ENCODE results near the gene CKAP4.

Gene CKAP4

DNA sequence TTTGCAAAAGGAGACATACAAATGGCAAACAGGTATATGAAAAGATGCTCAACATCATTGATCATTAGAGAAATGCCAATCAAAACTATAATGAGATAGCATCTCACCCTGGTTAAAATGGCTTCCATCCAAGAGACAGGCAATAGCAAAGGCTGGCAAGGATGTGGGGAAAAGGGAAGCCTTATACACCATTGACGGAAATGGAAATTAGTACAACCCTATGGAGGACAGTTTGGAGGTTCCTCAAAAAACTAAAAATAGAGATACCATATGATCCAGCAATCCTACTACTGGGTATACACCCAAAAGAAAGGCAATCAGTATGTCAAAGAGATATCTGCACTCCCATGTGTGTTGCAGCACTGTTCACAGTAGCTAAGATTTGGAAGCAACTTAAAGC is 17.3 kb upstream of the CKAP4 start:
- no peak for DNase-seq
- H3K9me3 ChIP-seq (replicated peaks; ENCODE audit: insufficient read depth, low read length) = no peaks in the 10 kb centered on the region
- TF ChIP-seq EZH2phosphoT487 (IDR thresholded peaks at IDR 0.05; ENCODE audit: low read length) (no peak), CTCF (IDR thresholded peaks at IDR 0.05; ENCODE audit: low read length) (no peak), EZH2 (optimal IDR thresholded peaks at IDR 0.05; ENCODE audit: low read depth, low read length) (no peak)
- H3K27me3 ChIP-seq (replicated peaks; ENCODE audit: insufficient read depth, low read length) = no peaks in the 10 kb centered on the region
- no peak overlapping the region for H3K9ac ChIP-seq (ENCODE audit: low read length)
- no peak overlapping the region for H3K4me3 ChIP-seq (ENCODE audit: low read length)
- no peak overlapping the region for H2AFZ ChIP-seq (ENCODE audit: low read length)
- no peak overlapping the region for H3K4me2 ChIP-seq (ENCODE audit: low read depth, low read length)
- H3K79me2 ChIP-seq (ENCODE audit: low read length) = no peaks in the 10 kb centered on the region
- H3K27ac ChIP-seq (ENCODE audit: low read length) = no peak overlapping the region
- H3K4me1 ChIP-seq (ENCODE audit: low read length) = no peaks in the 10 kb centered on the region
- H3F3A ChIP-seq (ENCODE audit: insufficient read depth, low read length) = no peaks in the 10 kb centered on the region
- H3K9me2 ChIP-seq (replicated peaks; ENCODE audit: insufficient read depth, low read length) = no peaks in the 10 kb centered on the region
- H3K36me3 ChIP-seq (replicated peaks; ENCODE audit: insufficient read depth, low read length) = no peaks in the 10 kb centered on the region
- H4K20me1 ChIP-seq (ENCODE audit: insufficient read depth, low read length) = no peaks in the 10 kb centered on the region

- H3K4me3 ChIP-seq (ENCODE audit: low read length) = no peak overlapping the region
- no peaks in the 10 kb centered on the region for H3K36me3 ChIP-seq (replicated peaks; ENCODE audit: insufficient read depth, low read length)
- H3K4me2 ChIP-seq (ENCODE audit: low read depth, low read length) = no peak overlapping the region
- no peaks in the 10 kb centered on the region for H3K79me2 ChIP-seq (ENCODE audit: low read length)
- H3K4me1 ChIP-seq (ENCODE audit: low read length) = no peaks in the 10 kb centered on the region
- no peaks in the 10 kb centered on the region for H3F3A ChIP-seq (ENCODE audit: insufficient read depth, low read length)
- no peak for TF ChIP-seq EZH2phosphoT487 (IDR thresholded peaks at IDR 0.05; ENCODE audit: low read length)
- no peak for TF ChIP-seq EZH2 (optimal IDR thresholded peaks at IDR 0.05; ENCODE audit: low read depth, low read length)
- TF ChIP-seq CTCF (IDR thresholded peaks at IDR 0.05; ENCODE audit: low read length) = no peak
- DNase-seq = no peak
- no peaks in the 10 kb centered on the region for H3K9me3 ChIP-seq (replicated peaks; ENCODE audit: insufficient read depth, low read length)
- H3K27me3 ChIP-seq (replicated peaks; ENCODE audit: insufficient read depth, low read length) = no peaks in the 10 kb centered on the region
- no peak overlapping the region for H2AFZ ChIP-seq (ENCODE audit: low read length)
- H3K9me2 ChIP-seq (replicated peaks; ENCODE audit: insufficient read depth, low read length) = no peaks in the 10 kb centered on the region
- no peak overlapping the region for H3K27ac ChIP-seq (ENCODE audit: low read length)
- H3K9ac ChIP-seq (ENCODE audit: low read length) = no peak overlapping the region
- no peaks in the 10 kb centered on the region for H4K20me1 ChIP-seq (ENCODE audit: insufficient read depth, low read length)
Measured at GRCh38 chr12:106258935-106259334, 11.1 kb upstream of the CKAP4 start.

GRCh38 chr12:106258226-106258625 is 10.4 kb upstream of the CKAP4 start:
- H3F3A ChIP-seq (ENCODE audit: insufficient read depth, low read length) = no peaks in the 10 kb centered on the region
- no peak overlapping the region for H3K4me3 ChIP-seq (ENCODE audit: low read length)
- H3K4me2 ChIP-seq (ENCODE audit: low read depth, low read length) = no peak overlapping the region
- H3K9ac ChIP-seq (ENCODE audit: low read length) = no peak overlapping the region
- no peak for DNase-seq
- no peaks in the 10 kb centered on the region for H3K27me3 ChIP-seq (replicated peaks; ENCODE audit: insufficient read depth, low read length)
- no peaks in the 10 kb centered on the region for H3K79me2 ChIP-seq (ENCODE audit: low read length)
- TF ChIP-seq EZH2phosphoT487 (IDR thresholded peaks at IDR 0.05; ENCODE audit: low read length) (no peak), EZH2 (optimal IDR thresholded peaks at IDR 0.05; ENCODE audit: low read depth, low read length) (no peak), CTCF (IDR thresholded peaks at IDR 0.05; ENCODE audit: low read length) (no peak)
- no peaks in the 10 kb centered on the region for H3K36me3 ChIP-seq (replicated peaks; ENCODE audit: insufficient read depth, low read length)
- no peaks in the 10 kb centered on the region for H3K9me3 ChIP-seq (replicated peaks; ENCODE audit: insufficient read depth, low read length)
- no peak overlapping the region for H2AFZ ChIP-seq (ENCODE audit: low read length)
- H4K20me1 ChIP-seq (ENCODE audit: insufficient read depth, low read length) = no peaks in the 10 kb centered on the region
- H3K9me2 ChIP-seq (replicated peaks; ENCODE audit: insufficient read depth, low read length) = no peaks in the 10 kb centered on the region
- no peaks in the 10 kb centered on the region for H3K4me1 ChIP-seq (ENCODE audit: low read length)
- no peak overlapping the region for H3K27ac ChIP-seq (ENCODE audit: low read length)
